Epithelial cell of esophagus (primary cell): ENCODE measurements around the gene ADAMTSL5.
A peak's percentile ranks its signal among the peaks of the same experiment; 100 is the strongest.

Source experiments
- DNase-seq: peaks from one replicate; pipeline ENCODE4 v3.0.0; 2010; ENCODE audit warnings: low read depth
- H3K4me3 ChIP-seq: 2 replicates; pipeline ENCODE4 v1.5.1; 2011; ENCODE audit warnings: mild to moderate bottlenecking, low read length, control low read depth
- CTCF ChIP-seq: IDR thresholded peaks from 2 replicates; pipeline ENCODE4 v1.5.1; 2011; ENCODE audit warnings: low read depth, mild to moderate bottlenecking, low read length, control low read depth, inconsistent platforms; ENCODE audit not compliant: insufficient read depth; ENCODE audit errors: missing control alignments

Gene ADAMTSL5

GRCh38 chr19:1465191-1466016, 47.4 kb downstream of the ADAMTSL5 start:
- DNase-seq = peak; percentile 79
- H3K4me3 ChIP-seq = no peak overlapping the region

DNA sequence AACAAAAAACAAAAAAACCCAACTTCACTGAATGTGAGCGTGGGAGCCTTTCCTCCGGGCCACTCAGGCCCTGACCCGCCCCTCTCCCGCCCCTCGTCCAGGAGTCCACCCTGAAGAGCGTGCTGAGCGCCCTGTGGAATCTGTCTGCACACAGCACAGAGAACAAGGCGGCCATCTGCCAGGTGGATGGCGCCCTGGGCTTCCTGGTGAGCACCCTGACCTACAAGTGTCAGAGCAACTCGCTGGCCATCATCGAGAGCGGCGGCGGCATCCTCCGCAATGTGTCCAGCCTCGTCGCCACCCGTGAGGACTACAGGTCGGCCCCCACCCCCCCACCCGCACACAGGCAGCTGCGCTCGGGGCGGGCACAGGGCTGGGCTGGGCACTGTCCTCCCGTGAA, 51.0 kb downstream of the ADAMTSL5 start:
- TF ChIP-seq CTCF = no peak

More at GRCh38 chr19:1465191-1466016, 47.4 kb downstream of the ADAMTSL5 start:
- TF ChIP-seq CTCF = peak; percentile 52

GRCh38 chr19:1460033-1460995, 52.5 kb downstream of the ADAMTSL5 start:
- no peak overlapping the region for H3K4me3 ChIP-seq
- DNase-seq = no peak
- no peak for TF ChIP-seq CTCF

More for the DNA sequence above, 51.0 kb downstream of the ADAMTSL5 start:
- no peak overlapping the region for H3K4me3 ChIP-seq
- no peak for DNase-seq

DNA sequence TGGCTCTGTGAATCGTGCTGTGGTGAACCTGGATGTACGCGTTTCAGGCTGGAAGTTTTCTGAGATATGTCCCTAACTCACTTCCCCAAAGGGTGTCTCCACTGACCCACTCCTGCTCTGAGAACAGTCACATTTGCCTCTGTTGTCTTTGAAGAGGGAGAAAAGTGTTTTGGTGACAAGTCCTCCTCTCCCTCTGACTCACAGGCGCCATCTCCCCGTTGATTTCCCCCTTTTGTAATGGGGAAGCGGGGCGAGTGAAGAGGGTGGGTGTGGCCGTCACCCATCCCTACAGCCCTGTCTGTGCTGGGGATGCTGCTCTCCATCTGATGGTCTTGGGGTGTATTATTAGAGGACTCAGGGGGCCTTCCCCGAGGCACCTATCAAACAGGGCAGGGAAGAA, 53.3 kb downstream of the ADAMTSL5 start:
- DNase-seq = no peak
- no peak overlapping the region for H3K4me3 ChIP-seq
- TF ChIP-seq CTCF = no peak

GRCh38 chr19:1457892-1458291, 54.9 kb downstream of the ADAMTSL5 start:
- H3K4me3 ChIP-seq = no peak overlapping the region
- TF ChIP-seq CTCF = no peak
- DNase-seq = no peak

DNA sequence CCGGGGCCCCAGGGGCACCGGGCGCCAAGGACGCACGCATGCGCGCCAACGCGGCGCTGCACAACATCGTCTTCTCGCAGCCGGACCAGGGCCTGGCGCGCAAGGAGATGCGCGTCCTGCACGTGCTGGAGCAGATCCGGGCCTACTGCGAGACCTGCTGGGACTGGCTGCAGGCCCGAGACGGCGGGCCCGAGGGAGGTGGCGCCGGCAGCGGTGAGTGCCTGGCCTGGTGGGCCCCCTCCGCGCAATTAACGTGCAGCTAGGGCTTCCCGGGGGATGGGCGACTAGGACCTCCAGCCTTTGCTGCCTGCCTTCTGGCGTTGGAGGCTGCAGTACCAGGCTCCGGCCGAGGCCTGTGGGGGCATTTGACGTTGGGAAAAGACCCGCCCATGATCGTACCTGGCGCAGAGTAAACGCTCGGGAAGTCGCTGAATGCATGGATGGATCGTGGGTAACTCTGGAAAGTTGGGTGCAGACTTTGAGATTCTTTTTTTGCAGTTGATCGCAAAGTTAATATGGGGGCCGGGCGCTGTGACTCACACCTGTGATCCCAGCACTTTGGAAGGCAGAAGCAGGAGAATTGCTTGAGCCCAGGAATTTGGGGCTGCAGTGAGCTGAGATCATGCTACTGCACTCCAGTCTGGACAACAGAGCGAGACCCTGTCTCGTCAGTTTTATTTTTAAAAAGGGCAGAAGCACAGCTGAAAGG, 55.6 kb downstream of the ADAMTSL5 start:
- peak; percentile 42 for DNase-seq
- H3K4me3 ChIP-seq = no peak overlapping the region
- TF ChIP-seq CTCF = peak; percentile 11
